NCI-H187 (cell line): ENCODE measurements around the gene CDKAL1.
"Not testable (repeated sequence)": the region's sequence is repeated elsewhere in the genome, so short reads cannot be mapped to it uniquely, and the experiment has no call there.

Source experiments
- DNase-seq, 2 experiments: peaks; one replicate each; lab custom pipeline; 2025; lab: John Stamatoyannopoulos, UW

The CDKAL1 gene

DNA sequence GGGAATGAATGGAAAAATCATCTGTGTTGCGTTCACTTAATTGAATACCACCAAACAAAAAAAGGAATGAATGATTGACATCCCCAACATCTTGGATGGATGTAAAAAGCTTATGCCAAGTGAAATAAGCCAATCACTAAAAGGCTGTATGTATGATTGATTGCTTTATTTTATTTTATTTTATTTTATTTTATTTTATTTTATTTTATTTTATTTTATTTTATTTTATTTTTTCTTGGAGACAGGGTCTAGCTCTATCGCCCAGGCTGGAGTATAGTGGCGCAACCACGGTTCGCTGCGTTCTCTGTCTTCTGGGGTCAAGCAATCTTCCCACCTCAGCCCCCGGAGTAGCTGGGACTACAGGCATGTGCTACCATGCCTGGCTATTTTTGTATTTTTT, 263.3 kb downstream of the CDKAL1 start:
- no peak for DNase-seq

DNA sequence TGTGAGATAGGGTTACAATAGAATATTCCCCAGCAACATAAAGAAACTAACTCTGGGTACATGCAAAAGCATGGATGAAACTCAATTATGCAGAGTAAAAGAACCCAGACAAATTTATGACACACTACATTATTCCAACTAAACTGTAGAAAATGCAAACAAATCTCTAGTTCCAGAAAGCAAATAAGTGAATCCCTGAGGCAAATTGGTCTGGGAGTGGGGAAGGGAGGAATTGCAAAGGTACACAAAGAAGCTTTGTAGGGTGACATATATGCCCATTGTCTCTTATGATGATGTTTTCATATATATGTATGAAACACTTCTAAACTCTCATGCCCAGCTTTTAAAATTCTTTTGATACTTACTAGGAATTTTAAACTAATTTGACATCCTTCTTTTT, 266.0 kb downstream of the CDKAL1 start:
- DNase-seq: no peak

GRCh38 chr6:20800653-20801052, 266.4 kb downstream of the CDKAL1 start:
- DNase-seq: no peak

GRCh38 chr6:20801595-20801994, 267.3 kb downstream of the CDKAL1 start:
- DNase-seq: no peak

DNA sequence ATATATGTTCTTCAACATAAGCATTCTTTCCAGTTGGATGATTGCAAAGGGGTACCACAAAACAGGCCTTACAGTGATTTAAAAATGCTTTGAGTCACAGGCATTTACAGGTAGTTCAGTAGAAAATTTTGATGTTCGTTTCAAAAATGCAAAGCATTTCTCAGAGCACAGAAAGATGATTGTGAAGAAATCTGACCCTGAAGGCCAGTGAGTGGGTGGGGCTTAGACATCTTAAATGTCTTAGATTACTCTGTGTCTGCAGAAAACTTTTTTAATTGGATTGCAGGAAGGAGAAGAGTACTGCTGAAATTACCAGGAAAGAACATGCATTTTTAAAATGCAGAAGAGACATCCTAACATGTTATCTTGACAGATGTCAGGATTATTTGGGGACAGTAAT, 268.3 kb downstream of the CDKAL1 start:
- DNase-seq: no peak

DNA sequence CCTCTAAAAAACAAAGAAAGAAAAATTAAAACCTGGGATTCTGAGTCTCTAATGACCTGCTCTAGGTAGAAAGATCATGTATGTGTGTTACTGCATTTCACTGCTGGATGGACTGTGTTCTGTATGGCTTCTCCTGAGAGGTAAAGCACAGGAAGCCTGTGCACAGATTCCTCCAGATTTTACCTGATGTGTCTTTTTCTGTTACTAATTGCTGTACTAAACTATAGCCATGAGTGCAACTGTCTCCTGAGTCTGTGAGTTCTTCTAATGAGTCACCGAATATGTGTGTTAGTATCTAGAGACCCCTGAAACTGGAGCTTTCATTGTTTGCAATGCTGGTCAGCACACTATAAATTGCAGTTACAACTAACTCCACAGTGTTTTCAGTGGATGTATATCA, 270.8 kb downstream of the CDKAL1 start:
- DNase-seq: no peak

DNA sequence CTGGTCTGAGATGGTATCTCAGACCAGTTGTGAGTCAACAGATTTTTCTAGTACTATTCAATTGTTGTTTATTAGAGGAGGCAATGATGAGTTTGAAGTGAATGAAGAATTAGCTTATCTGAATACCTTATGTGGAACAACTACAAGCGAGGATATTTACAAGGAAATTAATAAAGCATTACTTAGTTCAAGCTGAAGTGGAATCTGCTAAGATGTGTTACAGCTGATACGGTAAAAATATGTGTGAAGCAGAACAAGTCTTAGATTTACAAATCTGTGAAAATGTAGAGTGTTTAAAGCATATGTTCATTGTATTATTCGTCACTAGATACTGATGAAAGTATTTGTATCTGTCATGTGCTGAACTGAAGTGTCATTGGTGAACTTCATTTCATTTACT, 272.4 kb downstream of the CDKAL1 start:
- no peak for DNase-seq

GRCh38 chr6:20808439-20808838, 274.2 kb downstream of the CDKAL1 start:
- no peak for DNase-seq

DNA sequence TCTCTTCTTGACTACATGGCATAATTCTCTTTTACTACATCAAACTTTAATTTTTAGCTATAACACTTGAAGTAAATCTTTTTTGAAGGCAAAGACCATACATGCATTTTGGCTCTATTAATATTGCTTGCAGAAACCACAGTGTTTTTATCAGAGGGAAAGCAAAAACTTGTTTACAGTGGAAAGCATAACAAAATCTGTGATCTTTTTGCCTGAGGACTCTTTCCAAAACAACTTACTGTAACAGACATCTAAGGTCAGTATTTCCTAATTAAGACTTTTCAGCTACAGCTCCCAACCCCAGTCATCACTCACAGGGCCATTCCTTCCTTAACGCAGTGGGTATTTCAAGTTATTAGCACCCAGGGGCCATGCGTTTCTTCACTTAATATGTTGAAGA, 274.7 kb downstream of the CDKAL1 start:
- no peak for DNase-seq

- DNase-seq: no peak
These were observed 276.5 kb downstream of the CDKAL1 start for GRCh38 chr6:20810727-20811108.

GRCh38 chr6:20811109-20811761, 277.0 kb downstream of the CDKAL1 start:
- no peak for DNase-seq

- no peak for DNase-seq
These were observed 278.5 kb downstream of the CDKAL1 start for GRCh38 chr6:20812776-20813175.

DNA sequence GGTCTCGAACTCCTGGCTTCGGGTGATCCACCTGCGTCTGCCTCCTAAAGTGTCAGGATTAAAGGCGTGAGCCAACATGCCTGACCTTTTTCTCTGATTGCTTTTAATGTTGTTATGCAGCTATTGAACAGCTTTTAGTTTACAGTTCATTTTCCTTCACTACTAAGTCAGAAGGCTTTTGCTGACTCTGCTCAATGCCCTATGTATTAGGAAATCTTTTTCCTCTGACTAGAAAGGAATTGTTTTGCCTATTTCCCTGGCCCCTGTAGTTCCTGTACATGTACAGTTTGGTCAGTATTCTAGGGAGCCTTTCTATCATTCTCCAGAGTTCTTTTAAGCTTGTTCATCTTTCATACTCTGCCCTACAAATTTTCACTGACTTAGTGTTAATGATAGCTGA, 280.2 kb downstream of the CDKAL1 start:
- no peak for DNase-seq

DNA sequence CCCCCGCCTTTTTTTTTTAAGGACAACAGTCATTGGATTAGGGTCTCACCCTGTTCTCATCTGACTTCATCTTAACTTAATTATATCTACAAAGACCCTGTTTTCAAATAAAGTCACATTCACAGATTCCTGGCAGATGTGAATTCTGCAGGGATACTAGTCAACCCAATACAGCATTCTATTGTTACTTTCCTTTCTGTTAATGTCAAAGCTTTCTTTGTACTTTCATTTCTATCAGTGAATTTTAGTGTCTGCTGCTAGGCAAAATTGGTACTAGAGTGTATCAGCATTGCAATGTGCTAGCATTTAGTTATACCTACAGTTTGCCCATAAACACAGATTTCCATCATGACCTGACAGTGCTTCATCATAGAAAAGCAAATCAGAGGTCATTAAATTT, 281.9 kb downstream of the CDKAL1 start:
- no peak for DNase-seq

DNA sequence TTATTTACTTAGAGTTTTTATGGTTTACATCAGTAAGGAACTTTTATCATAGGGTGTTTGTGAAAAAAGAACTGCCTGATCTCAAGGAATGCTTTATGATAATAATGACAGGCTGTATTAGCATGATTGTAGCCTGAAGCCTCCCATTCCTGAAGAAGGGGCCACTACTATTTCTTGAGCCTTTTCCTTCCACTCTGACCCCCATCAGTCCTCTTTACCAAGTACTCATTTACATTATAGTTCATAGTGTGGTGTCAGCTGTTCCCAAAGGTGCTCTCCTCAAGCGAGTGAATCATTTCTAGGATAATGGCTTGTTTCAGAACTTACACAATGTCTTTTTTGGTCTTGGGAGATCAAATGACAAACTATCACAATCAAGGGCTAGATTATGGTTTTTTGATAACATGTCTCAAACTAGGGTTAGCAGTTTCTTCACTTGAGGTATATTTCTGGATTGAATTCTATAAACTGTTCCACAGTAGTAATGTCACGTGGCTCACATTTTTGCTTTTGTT, 283.6 kb downstream of the CDKAL1 start:
- DNase-seq: no peak

GRCh38 chr6:20819774-20820400, 285.6 kb downstream of the CDKAL1 start:
- DNase-seq: no peak

GRCh38 chr6:20826378-20826777, 292.1 kb downstream of the CDKAL1 start:
- no peak for DNase-seq

DNA sequence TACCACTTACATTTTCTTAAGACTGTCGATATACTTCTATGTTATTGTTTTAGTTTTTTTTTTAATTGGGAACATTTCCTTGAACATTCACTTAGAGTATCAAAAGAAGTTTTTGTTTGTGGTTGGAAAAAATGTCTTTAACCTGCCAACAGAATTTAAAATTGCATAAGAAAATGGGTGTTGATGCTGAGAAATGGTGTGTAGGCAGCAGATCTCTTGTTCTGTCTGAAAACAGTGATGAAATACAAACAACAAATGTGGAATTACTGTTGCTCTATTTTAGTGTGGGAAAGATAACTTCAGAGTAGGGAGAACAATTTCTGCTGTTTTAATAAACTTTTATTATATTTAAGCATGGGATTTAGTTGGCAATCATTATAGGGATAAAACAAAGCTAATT, 293.5 kb downstream of the CDKAL1 start:
- DNase-seq: no peak

DNA sequence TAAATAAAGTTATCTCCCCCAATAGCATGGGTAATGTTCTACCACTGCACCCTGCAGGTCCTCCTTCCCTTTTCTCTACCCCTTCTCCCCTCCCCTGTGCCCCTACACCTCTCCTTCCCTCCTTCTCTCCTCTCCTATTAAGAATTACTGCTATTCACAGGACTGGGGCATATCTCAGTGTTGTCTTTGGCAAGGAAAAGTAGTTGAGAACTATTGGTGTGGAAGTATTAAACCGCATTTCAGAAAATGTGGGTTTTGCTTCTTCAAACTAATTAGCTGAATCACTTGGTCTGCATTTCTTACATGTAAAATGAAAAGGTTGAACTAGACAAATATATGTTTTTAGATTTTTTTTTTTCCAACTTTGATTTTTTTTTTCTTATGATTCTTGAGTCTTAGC, 296.3 kb downstream of the CDKAL1 start:
- no peak for DNase-seq

DNA sequence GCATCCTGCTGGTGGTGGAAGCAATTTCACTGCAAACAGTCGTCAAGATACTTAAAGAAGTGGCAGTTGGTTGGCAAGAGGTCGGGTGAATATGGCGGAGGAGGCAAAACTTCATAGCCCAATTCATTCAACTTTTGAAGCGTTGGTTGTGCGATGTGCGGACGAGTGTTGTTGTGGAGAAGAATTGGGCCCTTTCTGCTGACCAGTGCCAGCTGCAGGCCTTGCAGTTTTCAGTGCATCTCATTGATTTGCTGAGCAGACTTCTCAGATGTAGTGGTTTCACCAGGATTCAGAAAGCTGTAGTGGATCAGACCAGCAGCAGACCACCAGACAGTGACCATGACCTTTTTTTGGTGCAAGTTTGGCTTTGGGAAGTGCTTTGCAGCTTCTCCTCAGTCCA, 297.0 kb downstream of the CDKAL1 start:
- not testable (repeated sequence) for DNase-seq

DNA sequence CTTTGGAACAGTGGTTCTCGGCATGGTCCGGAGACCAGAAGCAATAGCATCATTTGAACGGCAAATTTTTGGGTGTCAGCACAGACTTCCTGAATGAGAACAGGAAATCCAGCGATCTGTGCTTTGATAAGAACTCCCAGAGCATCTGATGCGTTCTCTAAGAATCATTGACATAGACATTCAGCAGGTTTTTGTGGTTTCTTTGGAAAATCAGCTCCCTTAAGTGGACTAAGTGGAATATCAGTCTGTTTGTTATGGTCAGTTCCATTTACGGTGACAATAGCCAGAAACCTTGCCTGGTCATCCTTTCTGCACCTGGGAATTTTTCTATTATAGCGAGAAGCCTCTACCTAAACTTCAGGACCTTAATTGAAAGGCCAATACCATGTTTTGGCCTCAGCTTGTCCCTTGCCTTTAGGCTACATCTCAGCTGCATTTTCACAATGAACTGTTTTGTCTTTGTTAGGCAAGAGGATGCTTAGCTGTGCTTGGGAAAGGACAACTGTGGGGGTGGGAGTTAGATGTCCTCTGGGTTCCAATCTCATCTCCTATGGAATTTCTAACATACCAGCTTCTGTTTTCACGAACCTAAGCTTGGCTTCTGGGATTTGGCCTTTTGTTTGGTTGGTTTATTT, 299.7 kb downstream of the CDKAL1 start:
- DNase-seq: no peak

DNA sequence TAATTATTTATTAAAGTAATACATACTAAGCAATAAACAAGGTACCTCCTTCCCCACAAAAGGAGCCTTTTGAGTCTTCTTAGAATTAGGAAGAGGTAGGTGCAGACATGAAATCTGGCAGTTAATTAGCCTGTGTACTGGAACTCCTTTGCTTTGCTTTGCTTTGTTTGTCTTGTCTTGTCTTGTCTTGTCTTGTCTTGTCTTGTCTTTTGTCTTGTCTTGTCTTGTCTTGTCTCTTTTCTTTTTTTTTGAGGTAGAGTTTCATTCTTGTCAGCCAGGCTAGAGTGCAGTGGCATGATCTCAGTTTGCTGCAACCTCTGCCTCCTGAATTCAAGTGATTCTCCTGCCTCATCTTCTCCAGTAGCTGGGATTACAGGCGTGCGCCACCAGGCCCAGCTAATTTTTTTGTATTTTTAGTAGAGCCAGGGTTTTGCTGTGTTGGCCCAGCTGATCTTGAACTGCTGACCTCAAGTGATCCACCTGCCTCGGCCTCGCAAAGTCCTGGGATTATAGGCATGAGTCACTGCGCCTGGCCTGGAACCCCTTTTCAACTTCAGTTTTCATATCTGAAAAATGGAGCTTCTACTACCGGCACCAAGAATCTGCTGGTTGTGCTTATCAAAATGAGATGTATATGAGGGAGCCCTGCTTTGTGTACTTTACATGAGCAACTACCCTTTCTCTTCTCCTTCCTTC, 301.2 kb downstream of the CDKAL1 start:
- no peak for DNase-seq

- no peak for DNase-seq
These were observed 302.9 kb downstream of the CDKAL1 start for GRCh38 chr6:20837189-20837588.
